Choroid plexus epithelial cell (primary cell): ENCODE data around the gene SKA1.
"Not testable (repeated sequence)": the region's sequence is repeated elsewhere in the genome, so short reads cannot be mapped to it uniquely, and the experiment has no call there.

ENCODE experiments used
- DNase-seq: peaks from one replicate; pipeline ENCODE4 v3.0.0-alpha.2; 2010; ENCODE audit warnings: low read depth
- H3K4me3 ChIP-seq: 2 replicates; pipeline ENCODE4 v1.5.1; 2011; ENCODE audit warnings: low read depth, mild to moderate bottlenecking, control low read depth, low read length, moderate library complexity
- TF ChIP-seq, protein P1 (sequence below): conservative IDR thresholded peaks from 2 replicates; pipeline ENCODE4 v1.5.1; 2011; ENCODE audit warnings: low read depth, mild to moderate bottlenecking, control low read depth, inconsistent platforms, low read length, moderate library complexity

SKA1 gene

DNA sequence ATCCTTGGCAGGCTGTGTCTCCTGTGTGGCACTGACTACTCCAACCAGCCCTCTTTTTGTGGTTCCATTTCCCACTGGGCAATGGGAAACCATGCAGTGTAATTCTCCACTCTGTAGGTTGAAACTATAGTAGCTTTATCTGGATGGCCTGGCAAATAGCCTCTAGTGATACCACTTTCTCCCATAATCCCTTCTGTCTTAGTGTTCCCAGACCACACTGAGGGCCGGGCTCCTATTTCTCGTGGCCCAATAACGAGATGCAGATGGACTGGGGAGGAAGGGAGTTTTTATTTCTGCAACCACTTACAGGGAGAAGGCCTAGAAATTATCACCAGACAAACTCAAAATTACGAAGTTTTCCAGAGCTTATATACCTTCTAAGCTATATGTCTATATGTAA is 24.7 kb downstream of the SKA1 start:
- TF ChIP-seq, protein P1, sequence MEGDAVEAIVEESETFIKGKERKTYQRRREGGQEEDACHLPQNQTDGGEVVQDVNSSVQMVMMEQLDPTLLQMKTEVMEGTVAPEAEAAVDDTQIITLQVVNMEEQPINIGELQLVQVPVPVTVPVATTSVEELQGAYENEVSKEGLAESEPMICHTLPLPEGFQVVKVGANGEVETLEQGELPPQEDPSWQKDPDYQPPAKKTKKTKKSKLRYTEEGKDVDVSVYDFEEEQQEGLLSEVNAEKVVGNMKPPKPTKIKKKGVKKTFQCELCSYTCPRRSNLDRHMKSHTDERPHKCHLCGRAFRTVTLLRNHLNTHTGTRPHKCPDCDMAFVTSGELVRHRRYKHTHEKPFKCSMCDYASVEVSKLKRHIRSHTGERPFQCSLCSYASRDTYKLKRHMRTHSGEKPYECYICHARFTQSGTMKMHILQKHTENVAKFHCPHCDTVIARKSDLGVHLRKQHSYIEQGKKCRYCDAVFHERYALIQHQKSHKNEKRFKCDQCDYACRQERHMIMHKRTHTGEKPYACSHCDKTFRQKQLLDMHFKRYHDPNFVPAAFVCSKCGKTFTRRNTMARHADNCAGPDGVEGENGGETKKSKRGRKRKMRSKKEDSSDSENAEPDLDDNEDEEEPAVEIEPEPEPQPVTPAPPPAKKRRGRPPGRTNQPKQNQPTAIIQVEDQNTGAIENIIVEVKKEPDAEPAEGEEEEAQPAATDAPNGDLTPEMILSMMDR, result no peak
- H3K4me3 ChIP-seq, result no peak overlapping the region
- no peak for DNase-seq

DNA sequence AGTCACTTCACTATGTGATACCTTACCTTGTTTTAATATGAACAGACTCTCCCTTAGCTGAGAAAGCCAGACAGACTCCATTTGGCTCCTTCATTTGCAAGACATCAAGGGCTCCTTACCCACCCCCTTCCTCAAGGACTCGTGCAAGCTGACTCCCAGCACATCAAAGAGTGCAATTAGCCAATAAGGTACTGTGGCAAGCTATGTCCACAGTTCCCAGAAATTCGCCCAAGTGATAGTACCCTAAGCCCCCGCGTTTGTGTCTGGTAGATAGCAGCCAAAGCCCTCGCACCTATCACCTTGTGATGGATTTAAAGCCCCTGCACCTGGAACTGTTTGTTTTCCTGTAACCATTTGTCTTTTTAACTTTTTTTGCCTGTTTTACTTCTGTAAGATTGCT is 25.6 kb downstream of the SKA1 start:
- not testable (repeated sequence) for DNase-seq, H3K4me3 ChIP-seq

DNA sequence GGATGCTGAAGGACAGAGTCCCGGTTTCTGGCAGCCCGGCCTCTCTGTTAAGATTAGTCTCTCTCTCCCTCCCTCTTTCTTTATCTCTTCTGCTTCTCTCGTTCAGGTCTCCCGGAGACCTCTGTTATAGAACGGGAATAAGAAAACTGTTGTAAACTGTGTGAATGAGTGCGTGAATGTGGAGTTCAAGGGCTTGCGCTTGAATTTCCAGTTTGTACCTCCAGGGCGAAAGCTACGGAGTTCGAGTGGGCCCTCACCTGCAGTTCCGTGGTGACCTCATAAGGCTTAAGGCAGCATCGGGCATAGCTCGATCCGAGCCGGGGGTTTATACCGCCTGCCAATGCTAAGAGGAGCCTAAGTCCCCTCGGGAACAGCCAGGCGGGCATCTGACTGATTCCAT is 26.4 kb downstream of the SKA1 start:
- TF ChIP-seq, protein P1, result no peak
- H3K4me3 ChIP-seq, result no peak overlapping the region
- no peak for DNase-seq

DNA sequence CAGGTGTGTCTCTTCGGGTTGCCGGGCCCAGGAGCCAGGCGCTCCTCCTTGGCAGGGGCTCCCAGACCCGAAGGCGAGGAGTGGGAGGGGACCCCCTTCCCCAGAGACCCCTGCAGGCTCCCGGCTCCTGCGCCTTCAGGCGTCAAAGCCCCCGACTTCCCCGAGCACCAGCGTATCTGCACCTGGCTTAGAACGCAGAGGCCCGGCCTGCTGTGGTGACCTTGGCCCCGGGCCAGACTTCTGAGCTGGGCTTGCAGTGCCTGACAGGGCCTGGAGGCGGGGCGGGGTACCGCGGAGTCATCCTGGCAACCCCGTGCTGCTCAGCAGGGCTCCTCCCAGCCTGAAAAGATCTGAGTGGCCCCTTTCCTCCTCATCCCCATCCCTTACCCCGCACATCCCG is 27.0 kb downstream of the SKA1 start:
- TF ChIP-seq, protein P1, result no peak
- peak; percentile 53 for DNase-seq
- no peak overlapping the region for H3K4me3 ChIP-seq

DNA sequence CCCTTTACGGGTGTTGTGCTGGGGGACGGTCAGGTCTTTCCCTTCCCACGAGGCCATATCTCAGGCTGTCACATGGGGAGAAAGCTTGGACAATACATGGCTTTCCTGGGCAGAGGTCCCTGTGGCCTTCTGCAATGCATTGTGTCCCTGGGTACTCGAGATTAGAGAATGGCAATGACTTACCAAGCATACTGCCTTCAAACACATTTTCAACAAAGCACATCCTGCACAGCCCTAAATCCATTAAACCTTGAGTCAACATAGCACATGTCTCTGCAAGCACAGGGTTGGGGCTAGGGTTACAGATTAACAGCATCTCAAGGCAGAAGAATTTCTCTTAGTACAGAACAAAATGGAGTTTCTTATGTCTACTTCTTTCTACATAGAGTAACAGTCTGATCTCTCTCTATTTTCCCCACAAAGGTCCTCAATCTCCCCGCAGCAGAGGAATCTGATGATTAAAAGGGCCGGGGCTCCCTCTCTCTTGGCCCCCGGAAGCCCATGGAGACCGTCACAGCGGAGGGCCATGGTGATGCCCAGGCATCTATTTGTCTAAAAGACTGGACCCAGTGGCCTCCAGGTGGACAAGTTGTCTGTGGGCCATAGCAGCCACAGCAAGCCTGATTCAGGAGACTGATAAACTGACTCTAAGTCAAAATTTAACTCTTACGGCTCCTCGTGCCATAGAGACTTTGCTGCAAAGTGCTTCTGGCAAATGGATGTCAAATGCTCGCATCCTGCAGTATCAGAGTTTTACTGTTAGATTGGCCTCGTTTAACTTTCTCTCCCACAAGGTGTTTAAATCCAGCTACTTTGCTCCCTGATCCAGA is 30.1 kb downstream of the SKA1 start:
- not testable (repeated sequence) for H3K4me3 ChIP-seq, DNase-seq

DNA sequence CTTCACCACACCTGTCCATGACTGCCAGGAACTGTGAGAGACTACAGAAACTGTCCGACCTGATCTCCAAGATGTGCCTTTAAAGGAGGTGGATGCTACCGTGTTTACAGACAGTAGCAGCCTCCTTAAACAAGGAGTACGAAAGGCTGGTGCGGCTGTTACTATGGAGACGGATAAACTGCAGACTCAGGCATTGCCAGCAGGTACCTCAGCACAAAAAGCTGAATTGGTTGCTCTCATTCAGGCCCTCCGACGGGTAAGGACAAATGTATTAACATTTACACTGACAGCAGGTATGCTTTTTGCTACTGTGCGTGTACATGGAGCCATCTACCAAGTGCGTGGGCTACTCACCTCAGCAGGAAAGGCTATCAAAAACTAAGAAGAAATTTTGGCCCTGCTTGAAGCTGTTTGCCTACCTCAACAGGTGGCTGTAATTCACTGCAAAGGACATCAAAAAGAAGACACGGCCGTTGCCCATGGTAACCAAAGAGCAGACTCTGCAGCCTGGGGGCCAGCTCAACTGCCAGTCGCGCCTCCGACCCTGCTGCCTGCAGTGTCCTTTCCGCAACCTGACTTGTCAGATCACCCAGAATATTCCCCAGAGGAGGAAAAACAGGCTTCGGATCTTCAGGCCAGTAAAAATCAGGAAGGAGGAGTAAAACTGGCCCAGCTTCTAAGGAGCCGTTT is 30.9 kb downstream of the SKA1 start:
- TF ChIP-seq, protein P1, result no peak
- no peak for DNase-seq
- no peak overlapping the region for H3K4me3 ChIP-seq

DNA sequence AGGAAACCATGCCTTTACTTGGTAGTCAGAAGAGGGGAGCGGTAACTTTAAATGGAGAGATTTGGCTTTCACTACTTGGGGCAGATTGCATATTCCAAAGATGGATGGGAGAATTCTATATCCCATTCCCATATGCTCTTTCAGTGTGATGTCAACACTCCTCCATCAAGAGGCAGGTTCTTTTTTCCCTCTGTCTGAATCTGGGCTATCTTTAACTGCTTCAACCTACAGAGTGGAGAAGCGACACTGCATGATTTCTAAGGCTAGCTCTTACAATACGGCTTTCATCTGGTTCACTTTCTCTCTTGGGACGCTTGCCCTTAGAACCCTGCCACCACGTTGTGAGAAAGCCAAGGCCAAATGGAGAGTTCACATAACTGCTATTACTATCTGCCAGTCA is 34.4 kb downstream of the SKA1 start:
- H3K4me3 ChIP-seq, result no peak overlapping the region
- no peak for DNase-seq

DNA sequence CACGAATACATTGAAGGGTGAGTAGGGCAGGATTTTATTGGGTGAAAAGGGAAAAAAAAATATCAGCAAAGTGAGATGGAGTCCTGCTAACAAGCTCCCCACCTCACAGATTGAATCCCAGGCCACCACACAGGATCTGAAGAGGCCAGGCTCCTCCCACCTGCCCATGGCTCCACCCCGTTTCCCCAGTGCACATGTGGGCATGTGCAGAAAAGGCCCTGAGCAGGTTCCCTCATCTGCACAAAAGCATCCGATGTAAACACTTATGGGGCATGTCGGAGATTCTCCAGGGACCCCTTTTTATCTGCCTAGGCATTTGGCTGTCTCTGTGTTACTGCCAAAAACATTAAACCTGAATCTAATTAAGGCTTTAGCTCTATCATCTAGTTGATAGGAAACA is 35.2 kb downstream of the SKA1 start:
- DNase-seq, result no peak
- H3K4me3 ChIP-seq, result no peak overlapping the region
- TF ChIP-seq, protein P1, result no peak

More for the DNA sequence above, 34.4 kb downstream of the SKA1 start:
- TF ChIP-seq, protein P1, result no peak
